Measurements from ENCODE around the gene ARFGEF2.

Gene ARFGEF2

GRCh38 chr20:48899881-48900280 lies 21.6 kb upstream of the ARFGEF2 start:
- DNase-seq (ENCODE audit: low read depth) = no peak

DNA sequence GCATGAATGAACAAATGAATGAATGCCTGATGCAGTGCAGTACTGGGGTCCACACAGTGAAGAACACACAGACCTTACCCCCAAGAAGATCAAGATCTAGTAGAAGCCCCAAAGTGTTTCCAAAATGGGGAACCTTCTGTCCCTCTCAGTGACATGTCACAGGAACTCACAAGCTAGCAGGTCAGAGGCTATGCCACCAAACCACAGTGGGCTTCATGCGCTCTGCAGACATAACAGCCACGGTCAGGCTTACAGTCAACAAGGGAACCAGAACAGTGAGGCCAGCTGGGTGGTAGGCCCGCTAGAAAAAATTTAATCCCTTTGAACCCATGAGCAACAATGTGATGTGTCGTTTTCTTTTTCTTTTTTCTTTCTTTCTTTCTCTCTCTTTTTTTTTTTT lies 20.2 kb upstream of the ARFGEF2 start:
- no peak for DNase-seq (ENCODE audit: low read depth)

DNA sequence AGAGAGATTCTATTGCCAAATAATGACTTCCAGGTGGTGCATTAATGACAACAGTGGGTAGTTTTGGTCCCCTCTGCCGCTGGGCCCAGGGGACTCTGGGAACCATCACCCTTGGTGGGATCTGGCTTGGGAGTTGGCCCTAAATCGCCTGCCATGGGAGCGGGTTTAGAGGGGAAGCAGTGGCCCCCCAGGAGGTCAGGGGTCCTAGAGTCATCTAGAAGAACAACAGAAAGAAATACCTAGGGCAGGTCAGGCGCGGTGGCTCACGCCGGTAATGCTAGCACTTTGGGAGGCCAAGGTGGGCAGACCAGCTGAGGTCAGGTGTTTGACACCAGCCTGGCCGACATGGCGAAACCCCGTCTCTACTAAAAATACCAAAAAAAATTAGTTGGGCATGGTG lies 17.8 kb upstream of the ARFGEF2 start:
- DNase-seq (ENCODE audit: low read depth) = no peak

- peak; percentile 85 for DNase-seq (ENCODE audit: low read depth)
These were observed 16.8 kb upstream of the ARFGEF2 start for GRCh38 chr20:48904566-48905296.

DNA sequence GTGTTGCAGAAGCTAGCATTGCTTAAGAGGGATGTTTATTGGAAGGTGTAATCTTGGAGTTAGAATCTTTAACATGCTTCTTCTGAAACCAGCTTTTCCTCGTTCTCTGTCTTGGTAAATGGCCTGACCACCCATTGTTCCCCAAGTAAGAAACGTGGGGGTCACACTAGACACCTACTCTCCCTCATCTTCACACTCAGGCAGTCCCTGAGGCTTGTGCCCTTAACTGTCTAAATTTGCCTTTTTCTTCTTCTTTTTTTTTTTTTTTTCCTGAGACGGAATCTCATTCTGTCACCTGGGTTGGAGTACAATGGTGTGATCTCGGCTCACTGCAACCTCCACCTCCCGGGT lies 16.2 kb upstream of the ARFGEF2 start:
- DNase-seq (ENCODE audit: low read depth) = no peak

DNA sequence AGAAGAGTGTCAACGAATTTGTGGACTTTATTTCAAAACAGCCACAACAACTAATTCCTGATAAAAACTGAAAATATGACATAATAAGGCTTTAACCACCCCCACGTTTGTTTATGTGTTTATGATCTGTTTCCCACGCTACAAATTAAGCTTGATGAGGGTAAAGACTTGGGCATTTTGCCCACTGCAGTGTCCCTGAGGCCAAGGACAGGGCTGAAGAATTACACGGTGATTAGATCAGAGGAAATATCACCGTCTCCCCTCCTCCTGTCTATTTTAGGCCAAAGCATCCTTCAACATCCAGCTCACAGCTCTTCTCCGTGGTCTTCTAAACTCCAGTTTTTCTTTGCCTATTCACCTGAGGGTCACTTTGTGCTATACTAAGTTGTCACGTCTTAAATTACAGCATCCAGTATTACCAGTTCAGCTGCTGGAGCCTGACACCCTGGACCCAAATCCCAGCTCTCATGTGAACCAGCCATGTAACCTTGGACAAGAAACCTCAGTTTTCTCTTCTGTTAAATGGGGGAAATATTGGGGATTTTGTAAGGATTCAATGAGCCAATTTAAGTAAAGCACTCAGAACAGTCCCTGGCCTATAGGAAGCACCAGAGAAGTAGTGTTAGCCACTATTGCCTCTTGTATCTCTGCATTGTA lies 15.2 kb upstream of the ARFGEF2 start:
- DNase-seq (ENCODE audit: low read depth) = peak; percentile 26

- no peak for DNase-seq (ENCODE audit: low read depth)
These were observed 12.7 kb upstream of the ARFGEF2 start for GRCh38 chr20:48908656-48909319.

- no peak for DNase-seq (ENCODE audit: low read depth)
These were observed 11.6 kb upstream of the ARFGEF2 start for GRCh38 chr20:48909910-48910309.

DNA sequence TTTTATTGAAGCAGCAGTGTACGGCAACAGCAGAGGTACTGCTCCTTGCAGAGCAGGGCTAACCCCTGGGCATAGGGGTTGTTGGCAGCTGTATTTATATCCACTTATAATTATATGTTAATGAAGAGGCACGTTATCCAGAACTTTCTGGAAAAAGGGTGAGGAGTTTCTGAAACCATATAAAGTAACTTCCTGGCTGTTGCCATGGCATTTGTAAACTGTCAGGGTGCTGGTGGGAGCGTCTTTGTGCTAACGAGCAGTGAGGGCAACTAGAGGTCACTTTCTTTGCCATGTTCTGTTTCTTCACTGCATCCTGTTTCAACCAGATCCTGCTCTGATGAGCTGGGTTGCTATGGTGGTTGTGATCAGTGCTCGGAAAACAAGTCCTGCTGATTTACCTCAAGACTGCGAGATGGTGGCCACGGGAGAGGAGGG lies 11.1 kb upstream of the ARFGEF2 start:
- DNase-seq (ENCODE audit: low read depth) = no peak

- no peak for DNase-seq (ENCODE audit: low read depth)
These were observed 9.4 kb upstream of the ARFGEF2 start for GRCh38 chr20:48912065-48912464.

DNA sequence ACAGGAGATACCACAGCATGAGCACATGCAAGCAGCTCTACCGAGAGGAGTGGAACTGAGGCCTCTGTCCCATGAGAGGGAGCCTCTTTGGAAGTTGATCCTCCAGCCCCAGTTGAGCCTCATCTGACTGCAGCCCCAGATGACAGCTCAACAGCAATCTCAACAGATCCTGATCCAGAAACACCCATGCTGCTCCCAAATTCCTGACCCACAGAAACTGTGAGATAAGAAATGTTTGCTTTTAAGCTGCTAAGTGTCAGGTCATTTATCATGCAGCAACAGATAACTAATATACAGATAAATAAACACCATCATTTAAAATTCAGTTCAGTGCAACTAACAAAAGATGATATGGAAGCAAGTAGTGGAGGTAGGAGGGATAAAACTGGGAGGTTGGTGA lies 4.8 kb upstream of the ARFGEF2 start:
- DNase-seq (ENCODE audit: low read depth) = no peak

DNA sequence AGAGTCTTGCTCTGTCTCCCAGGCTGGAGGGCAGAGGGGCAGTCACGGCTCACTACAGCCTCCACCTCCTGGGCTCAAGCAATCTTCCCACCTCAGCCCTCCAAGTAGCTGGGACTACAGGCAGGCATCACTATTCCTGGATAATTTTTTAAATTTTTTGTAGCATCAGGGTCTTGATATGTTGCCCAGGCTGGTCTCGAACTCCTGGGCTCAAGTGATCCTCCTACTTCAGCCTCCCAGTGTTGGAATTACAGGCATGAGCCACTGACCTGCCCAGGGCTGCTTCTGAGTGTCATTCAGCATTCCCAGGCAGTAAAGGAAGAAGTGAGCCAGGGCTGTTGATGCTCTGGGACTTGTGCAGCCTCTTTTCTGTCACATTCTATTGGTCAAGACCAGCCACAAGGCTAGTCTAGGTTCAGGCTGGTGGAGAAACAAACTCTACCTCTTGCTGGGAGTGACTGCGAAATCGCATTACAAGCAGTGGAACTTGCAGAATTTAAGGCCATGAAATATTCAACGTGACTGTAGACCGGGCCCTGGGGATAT lies 2.1 kb upstream of the ARFGEF2 start:
- DNase-seq (ENCODE audit: low read depth) = no peak

DNA sequence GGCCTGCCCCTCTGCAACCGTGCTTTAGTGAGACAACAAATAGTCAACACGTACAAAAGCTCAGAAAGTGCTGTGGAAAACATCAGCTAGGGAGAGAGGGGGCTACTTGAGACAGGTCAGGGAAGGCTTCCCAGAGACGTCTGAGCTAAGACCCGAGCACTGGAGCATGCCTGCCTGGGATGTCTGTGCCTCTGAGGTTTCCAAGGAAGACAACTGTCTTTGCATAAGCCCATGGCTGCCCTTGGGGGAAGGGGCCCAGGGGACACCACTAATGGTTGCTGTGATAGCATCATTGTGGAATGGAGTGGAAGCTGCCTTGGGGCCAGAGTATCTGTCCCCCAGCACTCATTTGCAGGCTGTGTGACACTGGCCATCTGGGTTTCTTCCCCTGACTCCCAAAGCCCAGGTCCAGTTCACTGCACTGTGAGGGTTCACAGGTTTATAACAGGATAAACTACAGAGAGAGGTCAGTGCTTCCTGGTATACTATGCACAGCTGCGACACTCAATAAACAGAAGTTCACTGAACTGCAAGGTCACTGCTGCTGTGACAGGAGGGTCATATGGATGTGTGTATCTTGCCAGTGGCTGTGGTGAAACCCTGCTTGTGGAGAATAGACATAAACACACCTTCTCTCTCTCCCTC lies 1.5 kb upstream of the ARFGEF2 start:
- no peak for DNase-seq (ENCODE audit: low read depth)

DNA sequence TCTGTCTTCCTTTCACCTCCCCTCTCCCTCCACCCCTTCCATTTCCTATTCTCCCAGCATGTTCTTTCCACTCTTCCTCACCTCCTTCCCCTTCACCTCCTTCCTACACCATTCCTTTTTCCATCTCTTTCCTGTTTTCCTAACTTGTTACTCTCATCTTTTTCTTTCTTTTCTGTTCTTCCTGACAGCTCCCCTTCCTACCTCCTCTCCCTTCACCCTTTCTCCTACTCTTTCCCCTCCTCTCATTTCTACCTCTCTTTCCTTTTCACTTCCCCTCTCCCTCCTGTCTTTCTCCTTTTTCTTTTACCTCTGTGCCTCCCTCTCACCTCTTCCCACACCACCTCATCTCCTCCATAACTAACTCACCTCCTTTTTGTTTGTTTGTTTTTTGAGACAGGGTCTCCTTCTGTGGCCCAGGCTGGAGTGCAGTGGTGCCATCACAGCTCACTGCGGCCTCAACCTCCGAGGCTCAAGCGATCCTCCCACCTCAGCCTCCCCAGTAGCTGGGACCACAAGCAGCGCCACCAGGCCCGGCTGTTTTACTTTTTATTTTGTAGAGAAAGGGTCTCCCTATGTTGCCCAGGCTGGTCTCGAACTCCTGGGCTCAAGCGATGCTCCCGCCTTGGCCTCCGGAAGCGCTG lies 864 bp upstream of the ARFGEF2 start:
- no peak for DNase-seq (ENCODE audit: low read depth)

DNA sequence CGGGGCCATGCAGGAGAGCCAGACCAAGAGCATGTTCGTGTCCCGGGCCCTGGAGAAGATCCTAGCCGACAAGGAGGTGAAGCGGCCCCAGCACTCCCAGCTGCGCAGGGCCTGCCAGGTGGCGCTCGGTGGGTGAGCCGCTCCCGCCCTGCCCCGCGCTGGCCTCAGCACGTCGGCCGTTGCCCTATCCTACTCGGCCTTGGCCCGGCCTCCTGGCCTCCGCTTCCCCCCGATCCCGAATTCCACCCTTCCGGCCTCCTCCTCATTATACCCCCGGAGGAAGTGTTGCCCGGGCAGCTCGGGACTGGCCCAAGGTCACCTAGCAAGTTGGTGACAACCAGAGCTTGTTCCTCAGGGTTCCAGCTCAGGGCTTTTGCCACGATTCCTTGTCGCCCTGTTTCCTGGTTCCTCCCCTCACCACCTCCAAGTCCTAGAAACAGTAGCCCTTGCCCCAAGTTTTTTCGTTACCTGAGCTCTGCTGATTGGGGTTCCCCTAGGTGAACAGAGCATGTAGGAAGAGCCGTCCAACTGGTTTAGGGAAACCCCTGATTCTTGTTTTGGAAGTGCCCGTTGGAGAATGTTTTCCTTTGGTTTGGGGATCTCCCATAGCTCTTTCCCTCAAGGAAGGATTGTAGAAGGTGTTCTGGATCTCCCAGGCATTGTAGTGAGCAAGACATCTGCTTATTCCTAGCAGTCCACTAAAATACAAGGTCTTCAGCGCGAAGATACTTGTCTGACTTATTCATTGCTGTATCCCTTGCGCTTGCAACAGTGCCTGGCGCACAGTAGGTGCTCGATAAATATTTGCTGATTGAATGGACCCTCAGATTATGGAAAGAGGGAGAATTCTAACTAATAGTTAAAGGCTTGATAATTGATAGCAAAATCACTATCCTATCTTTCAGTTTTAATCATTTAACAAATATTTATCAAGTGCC lies 641 bp downstream of the ARFGEF2 start:
- DNase-seq (ENCODE audit: low read depth) = peak; percentile 70

GRCh38 chr20:48923149-48923718 lies 1.7 kb downstream of the ARFGEF2 start:
- DNase-seq (ENCODE audit: low read depth) = no peak

- no peak for DNase-seq (ENCODE audit: low read depth)
These were observed 3.2 kb downstream of the ARFGEF2 start for GRCh38 chr20:48924756-48925109.

DNA sequence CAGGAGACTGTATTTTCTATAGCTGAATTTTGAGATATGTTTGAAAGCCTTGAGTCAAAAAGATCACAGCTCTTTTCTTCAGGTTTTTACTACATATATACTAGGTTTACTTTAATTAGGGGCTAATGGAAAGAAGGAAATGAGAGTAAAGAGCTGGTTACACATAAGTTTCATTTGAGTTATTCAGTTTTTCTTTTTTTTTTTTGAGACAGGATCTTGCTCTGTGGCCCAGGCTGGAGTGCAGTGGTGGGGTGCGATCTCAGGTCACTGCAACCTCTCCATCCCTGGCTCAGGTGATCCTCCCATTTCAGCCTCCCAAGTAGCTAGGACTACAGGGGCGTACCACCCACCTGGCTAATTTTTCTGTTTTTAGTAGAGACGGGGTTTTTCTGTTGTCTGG lies 4.8 kb downstream of the ARFGEF2 start:
- DNase-seq (ENCODE audit: low read depth) = no peak

DNA sequence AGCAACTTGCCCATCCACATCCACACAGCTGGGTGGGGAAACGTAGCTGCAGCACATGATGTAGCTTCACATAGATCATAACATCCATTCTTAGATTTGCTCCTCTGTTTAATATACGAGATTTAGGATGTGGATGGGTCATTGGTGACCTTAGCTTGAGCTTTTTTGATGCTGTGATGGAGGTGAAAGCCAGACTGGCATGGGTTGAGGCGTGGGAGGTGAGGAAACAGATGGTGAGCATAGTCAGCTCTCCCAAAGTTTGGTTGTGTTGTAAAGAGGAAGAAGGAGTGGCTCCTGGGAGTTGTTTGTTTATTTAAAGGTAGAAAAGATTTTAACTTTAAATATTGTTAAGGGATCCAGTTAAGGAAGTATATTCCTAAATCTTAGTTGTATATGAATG lies 5.3 kb downstream of the ARFGEF2 start:
- DNase-seq (ENCODE audit: low read depth) = no peak

DNA sequence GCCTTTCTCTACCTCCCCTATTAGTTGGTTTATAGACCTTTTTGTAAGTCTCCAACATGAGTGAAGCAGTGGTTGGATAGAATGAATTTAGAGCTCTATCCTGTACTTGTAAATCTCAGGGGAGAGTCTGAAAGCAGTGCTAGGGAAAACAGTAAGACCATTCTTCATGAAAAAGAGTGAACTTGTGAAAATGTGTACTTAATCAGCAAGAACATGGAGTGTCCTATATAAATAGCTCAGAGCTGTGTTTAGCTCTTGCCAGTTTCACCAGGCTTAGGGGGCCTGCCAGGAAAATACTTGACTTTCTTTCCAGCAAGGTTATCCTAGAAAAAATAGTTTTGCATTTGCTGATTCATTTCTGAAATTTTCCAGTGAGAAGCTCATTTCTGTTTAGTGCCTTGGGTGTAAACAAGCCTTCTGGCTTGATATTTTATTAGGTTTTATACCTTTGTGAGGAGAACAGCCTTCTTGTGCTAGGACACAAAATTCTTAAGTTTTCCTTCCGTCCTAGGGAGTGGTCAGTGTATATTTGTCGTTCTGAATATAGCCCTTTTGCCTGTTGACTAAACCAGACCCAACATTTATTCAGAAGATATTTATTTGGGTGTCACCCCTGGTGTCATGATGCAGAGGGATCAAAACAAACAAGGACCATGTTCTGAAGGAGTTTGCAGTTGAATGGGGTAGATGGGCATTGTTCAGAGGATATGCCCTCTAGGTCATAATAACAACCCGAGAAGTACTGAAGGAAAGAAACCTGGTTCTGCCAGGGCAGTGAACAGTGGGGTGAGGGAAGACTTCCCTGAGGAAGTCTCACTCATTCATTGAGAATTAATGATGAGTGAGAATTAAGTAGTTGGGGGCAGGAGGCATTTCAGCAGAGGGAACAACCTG lies 7.6 kb downstream of the ARFGEF2 start:
- no peak for DNase-seq (ENCODE audit: low read depth)
